H1 (cell line): ENCODE results near the gene APOL3.
A peak's percentile ranks its signal among the peaks of the same experiment; 100 is the strongest.

Experiments
- EP300 ChIP-seq, 2 experiments: IDR thresholded peaks; 1 replicate in 1 of 2; 2 replicates in 1 of 2; pipeline ENCODE4 v1.6.1; 2011 to 2012; ENCODE audit warnings: low read depth in 2 of 2, low read length in 2 of 2, mild to moderate bottlenecking in 2 of 2, borderline replicate concordance in 1 of 2, inconsistent platforms in 1 of 2, moderate library complexity in 1 of 2
- KDM5A ChIP-seq: fragments of 200-600 bp; IDR thresholded peaks from 2 replicates; pipeline ENCODE4 v1.7.1; 2012; ENCODE audit warnings: mild to moderate bottlenecking, low read length, inconsistent platforms, mixed read lengths
- NANOG ChIP-seq: IDR thresholded peaks from 2 replicates; pipeline ENCODE4 v1.6.1; 2011; ENCODE audit warnings: low read length, low read depth, mild to moderate bottlenecking, inconsistent platforms; ENCODE audit not compliant: insufficient read depth, poor library complexity, severe bottlenecking
- POLR2A ChIP-seq, 2 experiments: IDR thresholded peaks; 1 replicate in 1 of 2; 2 replicates in 1 of 2; pipeline ENCODE4 v1.6.1; 2011; ENCODE audit warnings: low read depth in 2 of 2, low read length in 2 of 2, mild to moderate bottlenecking in 2 of 2; ENCODE audit errors: control extremely low read depth in 1 of 2
- RFX5 ChIP-seq: IDR thresholded peaks from 2 replicates; pipeline ENCODE4 v1.6.1; 2011; ENCODE audit warnings: low read depth, low read length, improper control_type of control experiment, borderline replicate concordance
- SIN3A ChIP-seq, 2 experiments: IDR thresholded peaks in 1 of 2; conservative IDR thresholded peaks in 1 of 2; 2 replicates each; pipeline ENCODE4 v1.6.1; 2011 to 2012; ENCODE audit warnings: low read length in 2 of 2, improper control_type of control experiment in 1 of 2, low read depth in 1 of 2, mild to moderate bottlenecking in 1 of 2
- TF ChIP-seq, protein P1 (sequence below): IDR thresholded peaks from 2 replicates; pipeline ENCODE4 v1.6.1; 2012; ENCODE audit warnings: low read length, inconsistent platforms
- TF ChIP-seq, protein P2 (sequence below), 3 experiments: IDR thresholded peaks; 1 replicate in 2 of 3; 2 replicates in 1 of 3; pipeline versions ENCODE4 v1.5.1 to v1.6.1; 2011; ENCODE audit warnings: low read length in 3 of 3, mild to moderate bottlenecking in 3 of 3, inconsistent platforms in 2 of 3, low read depth in 1 of 3, moderate library complexity in 1 of 3; ENCODE audit not compliant: insufficient read depth in 1 of 3; ENCODE audit errors: control extremely low read depth in 1 of 3
- TF ChIP-seq, protein P3 (sequence below): IDR thresholded peaks from 2 replicates; pipeline ENCODE4 v1.6.1; 2011; ENCODE audit warnings: low read length, improper control_type of control experiment
- TF ChIP-seq, protein P4 (sequence below): IDR thresholded peaks from 2 replicates; pipeline ENCODE4 v1.6.1; 2012; ENCODE audit warnings: inconsistent platforms

DNA sequence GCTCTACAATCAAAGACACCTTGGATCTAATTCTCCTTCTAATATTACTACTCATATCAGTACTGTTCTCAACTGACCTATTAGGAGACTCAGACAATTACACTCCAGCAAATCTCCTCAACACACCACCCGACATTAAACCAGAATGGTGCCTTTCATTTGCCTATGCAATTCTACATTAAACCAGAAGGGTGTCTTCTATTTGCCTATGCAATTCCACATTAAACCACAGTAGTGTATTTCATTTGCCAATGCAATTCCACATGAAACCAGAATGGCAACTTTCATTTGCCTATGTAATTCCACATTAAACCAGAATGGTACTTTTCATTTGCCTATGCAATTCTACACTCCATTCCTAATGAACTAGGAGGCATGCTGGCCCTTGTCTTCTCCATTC, 15.3 kb upstream of the APOL3 start:
- TF ChIP-seq, protein P1, sequence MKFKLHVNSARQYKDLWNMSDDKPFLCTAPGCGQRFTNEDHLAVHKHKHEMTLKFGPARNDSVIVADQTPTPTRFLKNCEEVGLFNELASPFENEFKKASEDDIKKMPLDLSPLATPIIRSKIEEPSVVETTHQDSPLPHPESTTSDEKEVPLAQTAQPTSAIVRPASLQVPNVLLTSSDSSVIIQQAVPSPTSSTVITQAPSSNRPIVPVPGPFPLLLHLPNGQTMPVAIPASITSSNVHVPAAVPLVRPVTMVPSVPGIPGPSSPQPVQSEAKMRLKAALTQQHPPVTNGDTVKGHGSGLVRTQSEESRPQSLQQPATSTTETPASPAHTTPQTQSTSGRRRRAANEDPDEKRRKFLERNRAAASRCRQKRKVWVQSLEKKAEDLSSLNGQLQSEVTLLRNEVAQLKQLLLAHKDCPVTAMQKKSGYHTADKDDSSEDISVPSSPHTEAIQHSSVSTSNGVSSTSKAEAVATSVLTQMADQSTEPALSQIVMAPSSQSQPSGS, result no peak
- TF ChIP-seq POLR2A (IDR thresholded peaks at IDR 0.05; ENCODE audit: control extremely low read depth in 1 of 2, low read depth in 2 of 2, low read length in 2 of 2), result no peak
- TF ChIP-seq, protein P2, sequence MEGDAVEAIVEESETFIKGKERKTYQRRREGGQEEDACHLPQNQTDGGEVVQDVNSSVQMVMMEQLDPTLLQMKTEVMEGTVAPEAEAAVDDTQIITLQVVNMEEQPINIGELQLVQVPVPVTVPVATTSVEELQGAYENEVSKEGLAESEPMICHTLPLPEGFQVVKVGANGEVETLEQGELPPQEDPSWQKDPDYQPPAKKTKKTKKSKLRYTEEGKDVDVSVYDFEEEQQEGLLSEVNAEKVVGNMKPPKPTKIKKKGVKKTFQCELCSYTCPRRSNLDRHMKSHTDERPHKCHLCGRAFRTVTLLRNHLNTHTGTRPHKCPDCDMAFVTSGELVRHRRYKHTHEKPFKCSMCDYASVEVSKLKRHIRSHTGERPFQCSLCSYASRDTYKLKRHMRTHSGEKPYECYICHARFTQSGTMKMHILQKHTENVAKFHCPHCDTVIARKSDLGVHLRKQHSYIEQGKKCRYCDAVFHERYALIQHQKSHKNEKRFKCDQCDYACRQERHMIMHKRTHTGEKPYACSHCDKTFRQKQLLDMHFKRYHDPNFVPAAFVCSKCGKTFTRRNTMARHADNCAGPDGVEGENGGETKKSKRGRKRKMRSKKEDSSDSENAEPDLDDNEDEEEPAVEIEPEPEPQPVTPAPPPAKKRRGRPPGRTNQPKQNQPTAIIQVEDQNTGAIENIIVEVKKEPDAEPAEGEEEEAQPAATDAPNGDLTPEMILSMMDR (IDR thresholded peaks at IDR 0.05; ENCODE audit: control extremely low read depth in 1 of 3, insufficient read depth in 1 of 3, low read depth in 1 of 3, low read length in 3 of 3), result peak in 1 of 3 experiments; percentile 38; a peak in 1 of 4 replicates
- no peak for TF ChIP-seq RFX5
- no peak for TF ChIP-seq EP300 (IDR thresholded peaks at IDR 0.05; ENCODE audit: borderline replicate concordance in 1 of 2, low read depth in 2 of 2, low read length in 2 of 2)
- no peak for TF ChIP-seq SIN3A (conservative IDR thresholded peaks at IDR 0.05 in 1 of 2, IDR thresholded peaks at IDR 0.05 in 1 of 2; ENCODE audit: low read depth in 1 of 2, low read length in 2 of 2)
- TF ChIP-seq, protein P3, sequence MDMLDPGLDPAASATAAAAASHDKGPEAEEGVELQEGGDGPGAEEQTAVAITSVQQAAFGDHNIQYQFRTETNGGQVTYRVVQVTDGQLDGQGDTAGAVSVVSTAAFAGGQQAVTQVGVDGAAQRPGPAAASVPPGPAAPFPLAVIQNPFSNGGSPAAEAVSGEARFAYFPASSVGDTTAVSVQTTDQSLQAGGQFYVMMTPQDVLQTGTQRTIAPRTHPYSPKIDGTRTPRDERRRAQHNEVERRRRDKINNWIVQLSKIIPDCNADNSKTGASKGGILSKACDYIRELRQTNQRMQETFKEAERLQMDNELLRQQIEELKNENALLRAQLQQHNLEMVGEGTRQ, result no peak
- TF ChIP-seq KDM5A, result no peak
- TF ChIP-seq, protein P4, sequence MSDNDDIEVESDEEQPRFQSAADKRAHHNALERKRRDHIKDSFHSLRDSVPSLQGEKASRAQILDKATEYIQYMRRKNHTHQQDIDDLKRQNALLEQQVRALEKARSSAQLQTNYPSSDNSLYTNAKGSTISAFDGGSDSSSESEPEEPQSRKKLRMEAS, result no peak
- no peak for TF ChIP-seq NANOG
